ENCODE results near the gene FOXP1.

FOXP1 gene

GRCh38 chr3:71583566-71584393, at the start of gene FOXP1:
TSS of gene FOXP1 (minus strand) at chr3:71583728. CDS start at chr3:71198381, 385,347 bp downstream.
- no peak for DNase-seq (ENCODE audit: low read depth)

GRCh38 chr3:71629711-71630110, 46.2 kb upstream of the FOXP1 start:
- DNase-seq (ENCODE audit: low read depth), result no peak

- DNase-seq (ENCODE audit: low read depth), result peak; percentile 43
Measured at GRCh38 chr3:71629289-71629688, 45.8 kb upstream of the FOXP1 start.

GRCh38 chr3:71628522-71628921, 45.0 kb upstream of the FOXP1 start:
- no peak for DNase-seq (ENCODE audit: low read depth)

- DNase-seq (ENCODE audit: low read depth), result no peak
Measured at GRCh38 chr3:71625676-71626075, 42.1 kb upstream of the FOXP1 start.

DNA sequence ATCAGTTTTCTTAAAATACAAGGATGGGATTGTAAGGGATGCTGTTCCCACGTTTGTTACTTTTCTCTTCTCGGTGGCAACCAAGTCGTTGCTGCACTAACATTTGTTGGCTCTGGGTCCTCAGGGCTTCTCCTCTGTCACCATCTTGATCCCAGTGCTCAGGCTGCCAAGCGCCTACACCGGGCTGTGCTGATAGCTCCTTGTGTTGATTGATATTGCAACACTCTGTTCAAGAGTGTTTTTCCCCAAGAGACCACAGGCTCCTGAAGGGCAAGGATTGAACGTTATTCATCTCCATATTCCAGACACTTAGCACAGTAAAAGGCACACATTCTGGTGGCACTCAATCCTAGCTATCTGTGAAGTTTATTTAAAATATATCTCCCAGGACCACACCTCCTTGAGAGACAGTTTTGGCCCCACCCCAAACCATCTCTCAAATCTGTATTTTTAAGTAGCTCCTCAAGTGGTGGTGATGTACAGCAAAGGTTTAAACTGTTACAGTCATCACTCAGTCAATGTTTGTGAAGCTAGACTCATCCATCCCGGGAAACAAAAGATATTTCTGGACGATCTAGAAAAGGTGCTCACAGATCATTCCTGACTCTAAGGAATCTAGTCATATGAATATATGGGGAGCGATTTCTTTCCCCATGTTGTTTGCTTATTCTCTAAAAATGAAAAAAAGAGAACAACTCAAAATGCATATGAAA, 38.5 kb upstream of the FOXP1 start:
- DNase-seq (ENCODE audit: low read depth), result no peak

GRCh38 chr3:71618538-71618937, 35.0 kb upstream of the FOXP1 start:
- no peak for DNase-seq (ENCODE audit: low read depth)

GRCh38 chr3:71616571-71617021, 33.1 kb upstream of the FOXP1 start:
- DNase-seq (ENCODE audit: low read depth), result no peak

- no peak for DNase-seq (ENCODE audit: low read depth)
Measured at GRCh38 chr3:71614869-71615268, 31.3 kb upstream of the FOXP1 start.

GRCh38 chr3:71614426-71614825, 30.9 kb upstream of the FOXP1 start:
- no peak for DNase-seq (ENCODE audit: low read depth)

DNA sequence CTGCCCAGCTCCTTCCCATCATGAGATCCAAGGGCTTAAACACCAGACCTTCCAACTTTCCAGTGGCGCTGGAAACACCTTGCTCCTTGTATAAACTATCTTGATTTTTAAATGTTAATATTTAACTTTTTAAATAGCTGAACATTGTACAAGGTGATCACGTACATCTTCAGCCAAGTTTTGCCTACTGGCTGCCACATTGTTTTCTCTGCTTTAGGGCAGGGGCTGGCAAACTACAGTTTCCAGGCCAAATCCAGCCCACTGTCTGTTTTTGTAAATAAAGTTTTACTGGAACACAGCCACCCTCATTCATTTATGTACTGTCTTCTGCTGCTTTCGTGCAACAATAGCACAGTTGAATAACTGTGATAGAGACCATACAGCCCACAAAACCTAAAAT, 27.6 kb upstream of the FOXP1 start:
- DNase-seq (ENCODE audit: low read depth), result no peak

DNA sequence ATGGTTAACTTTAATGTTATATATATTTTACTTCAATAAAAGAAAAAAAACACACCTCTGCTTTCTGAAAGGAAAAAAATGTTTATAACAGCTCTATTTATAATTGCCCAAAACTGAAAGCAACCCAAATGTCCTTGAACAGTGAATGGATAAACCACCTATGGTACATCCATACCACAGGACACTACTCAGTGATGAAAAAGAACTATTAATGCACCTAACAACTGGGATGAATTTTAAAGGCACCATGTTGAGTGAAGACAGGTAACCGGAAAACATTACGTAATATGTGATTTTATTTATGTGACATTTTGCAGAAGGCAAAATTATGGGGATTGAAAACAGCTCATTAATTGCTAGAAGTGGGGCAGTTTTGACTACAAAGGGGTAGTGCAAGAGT, 23.8 kb upstream of the FOXP1 start:
- DNase-seq (ENCODE audit: low read depth), result no peak

GRCh38 chr3:71606582-71606981, 23.1 kb upstream of the FOXP1 start:
- DNase-seq (ENCODE audit: low read depth), result no peak

DNA sequence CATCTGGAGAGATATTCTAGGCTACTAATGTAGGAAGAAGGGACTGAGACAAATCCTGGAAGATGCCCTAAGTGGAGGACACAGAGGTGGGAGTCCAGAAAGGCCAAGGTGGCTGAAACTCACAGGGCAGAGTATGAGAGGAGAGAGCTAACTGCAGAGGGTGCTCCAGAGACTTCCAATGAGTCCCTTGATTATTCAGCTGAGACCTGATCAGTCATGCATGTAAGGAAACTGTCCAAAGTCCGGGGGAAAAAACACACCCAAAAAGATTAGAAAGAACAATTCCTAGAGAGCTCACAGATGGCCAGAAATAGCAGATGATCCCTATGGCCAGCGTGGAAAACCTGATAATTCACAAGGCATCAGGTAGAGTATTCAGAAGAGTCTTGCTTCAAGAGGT, 18.7 kb upstream of the FOXP1 start:
- DNase-seq (ENCODE audit: low read depth), result no peak

GRCh38 chr3:71601811-71602210, 18.3 kb upstream of the FOXP1 start:
- DNase-seq (ENCODE audit: low read depth), result peak; percentile 75

GRCh38 chr3:71600646-71601288, 17.2 kb upstream of the FOXP1 start:
- no peak for DNase-seq (ENCODE audit: low read depth)

DNA sequence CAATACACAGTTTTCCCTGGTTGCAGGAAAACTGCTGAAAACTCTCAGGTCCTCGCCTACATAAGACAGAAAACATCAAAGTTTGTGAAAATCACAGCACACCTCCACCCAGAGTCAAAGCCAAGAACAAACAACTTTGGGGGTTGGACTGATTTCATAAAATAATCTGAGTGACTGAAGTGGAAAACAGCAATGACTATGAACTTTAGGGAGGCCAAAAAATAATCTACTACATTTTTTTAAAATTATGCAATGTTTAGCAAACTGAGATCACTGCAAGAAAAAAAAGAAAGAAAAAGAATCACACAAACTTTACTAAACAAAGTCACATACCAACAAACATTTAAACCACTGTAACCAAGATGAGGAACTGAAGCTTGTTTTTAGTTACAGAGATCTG, 15.9 kb upstream of the FOXP1 start:
- no peak for DNase-seq (ENCODE audit: low read depth)

DNA sequence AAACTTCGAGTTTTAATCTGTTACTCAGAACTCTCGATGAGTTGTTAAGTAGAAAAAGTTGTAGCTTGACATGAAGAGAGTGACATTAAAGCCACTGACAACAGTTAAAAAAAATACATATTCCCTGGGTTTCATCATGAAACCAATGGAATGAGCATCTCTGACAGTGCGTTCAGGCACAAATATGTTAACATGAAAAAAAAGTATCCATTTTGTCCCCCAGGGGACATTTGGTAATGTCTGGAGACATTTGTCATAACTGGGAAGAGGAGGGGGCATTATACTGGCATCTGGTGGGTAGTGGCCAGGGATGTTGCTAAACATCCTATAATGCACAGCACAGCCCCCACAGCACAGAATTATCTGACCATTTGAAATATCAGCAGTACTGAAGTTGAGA, 14.8 kb upstream of the FOXP1 start:
- DNase-seq (ENCODE audit: low read depth), result no peak

DNA sequence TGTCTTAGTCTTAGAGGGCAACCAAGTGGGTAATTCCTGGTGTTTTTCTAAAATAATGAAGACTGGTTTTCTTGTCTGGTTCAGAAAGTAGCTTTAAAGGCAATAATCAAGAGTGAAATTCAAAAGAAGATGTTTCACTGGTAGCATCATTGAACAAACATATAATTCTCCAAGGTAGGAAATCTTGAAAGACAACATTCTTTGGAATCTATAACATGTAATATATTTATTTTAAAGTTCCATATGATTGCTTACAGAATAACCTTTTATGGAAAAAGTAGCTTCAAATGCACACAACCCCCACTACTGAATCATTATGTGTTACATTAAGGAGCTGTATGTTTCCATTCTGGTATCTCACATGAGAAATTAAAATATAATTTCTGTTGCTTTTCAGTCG, 13.8 kb upstream of the FOXP1 start:
- DNase-seq (ENCODE audit: low read depth), result no peak

- no peak for DNase-seq (ENCODE audit: low read depth)
Measured at GRCh38 chr3:71593106-71593505, 9.6 kb upstream of the FOXP1 start.

- no peak for DNase-seq (ENCODE audit: low read depth)
Measured at GRCh38 chr3:71591101-71591500, 7.6 kb upstream of the FOXP1 start.

DNA sequence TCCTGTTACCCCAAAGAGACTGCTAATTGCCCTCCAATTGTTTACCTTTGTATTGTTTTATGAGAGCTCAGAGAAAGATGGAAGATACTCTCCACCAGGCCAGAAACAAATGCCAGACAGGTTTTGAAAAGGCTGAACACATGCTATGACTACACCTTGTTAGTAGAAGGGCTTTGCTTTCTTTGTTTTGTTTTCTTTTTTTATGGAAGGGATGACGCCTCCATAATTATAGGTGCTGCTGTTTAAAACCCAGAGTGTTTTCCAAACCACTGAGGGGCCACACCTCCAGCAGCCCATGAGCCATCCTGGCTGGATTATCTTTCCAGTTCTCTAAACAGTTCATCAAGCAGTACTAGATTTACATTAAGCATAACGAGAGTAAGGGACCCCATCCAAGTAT, 5.6 kb upstream of the FOXP1 start:
- DNase-seq (ENCODE audit: low read depth), result no peak

GRCh38 chr3:71587958-71588357, 4.4 kb upstream of the FOXP1 start:
- DNase-seq (ENCODE audit: low read depth), result no peak
